K562 (cell line): ENCODE data around the gene ASS1. TPM values are rescaled to one million over a fixed set of nuclear protein-coding genes. Genes with fewer than 3 reads are reported as not detected.

Source experiments
- ATAC-seq: fragments of 200-7000 bp; cut with Tn5 transposase; 3 replicates; pipeline ENCODE4 v1.9.1; 2020; ENCODE audit warnings: moderate library complexity
- BruUV-seq: library from RNA; stranded (reverse); fragments of 400-500 nt; replicated peaks from 2 replicates; lab custom pipeline; 2021; lab: Mats Ljungman, UMichigan
- CTCF ChIA-PET: fragments of 300-600 bp; formaldehyde crosslinking; extraction: SDS; loops from one replicate; lab custom pipeline; 2021; ENCODE audit warnings: low intra/inter-chr PET ratio; lab: Yijun Ruan, JAX
- POLR2A ChIA-PET: fragments of 300-600, 350-650 bp; sonication (Branson Sonifier 250); formaldehyde crosslinking; extraction: SDS; loops from one replicate; lab custom pipeline; 2021; ENCODE audit warnings: antibody characterized with exemption, inconsistent platforms; lab: Yijun Ruan, JAX
- DNase-seq, 4 experiments: peaks; one replicate each; pipeline versions ENCODE4 v3.0.0 to v3.0.0-alpha.2; 2011 to 2018; ENCODE audit warnings: low spot score in 3 of 4, mixed read lengths in 3 of 4; ENCODE audit errors: extremely low read depth in 1 of 4
- FAIRE-seq: peaks from 2 replicates; lab custom pipeline; 2011; peaks lifted over from hg19 to GRCh38; lab: Jason Lieb, UNC
- H2AFZ ChIP-seq: 2 replicates; pipeline ENCODE4 v1.6.0; 2011; ENCODE audit warnings: low read depth, low read length, control low read depth, inconsistent platforms
- H3K27ac ChIP-seq: fragments of 200-600 bp; 3 replicates; pipeline ENCODE4 v1.8.0; 2011; ENCODE audit warnings: low read depth, mild to moderate bottlenecking, control low read depth, inconsistent platforms, low read length, moderate library complexity, mixed read lengths; ENCODE audit errors: extremely low read depth
- H3K27me3 ChIP-seq, 2 experiments: fragments of 300-600 bp in 1 of 2; 2 replicates in 1 of 2; 3 replicates in 1 of 2; pipeline versions ENCODE4 v1.6.0 to v1.8.0; 2011; ENCODE audit warnings: inconsistent platforms in 2 of 2, low read length in 2 of 2, mild to moderate bottlenecking in 1 of 2, mixed read lengths in 1 of 2, moderate library complexity in 1 of 2; ENCODE audit not compliant: control insufficient read depth in 2 of 2, insufficient read depth in 2 of 2
- H3K36me3 ChIP-seq: fragments of 300-600 bp; 3 replicates; pipeline ENCODE4 v1.8.0; 2011; ENCODE audit warnings: mild to moderate bottlenecking, low read length, inconsistent platforms; ENCODE audit not compliant: control insufficient read depth, insufficient read depth
- H3K4me1 ChIP-seq, 2 experiments: fragments of 200-600 bp in 1 of 2; replicated peaks in 1 of 2; 2 replicates in 1 of 2; 3 replicates in 1 of 2; pipeline versions ENCODE4 v1.5.1 to v1.8.0; 2011; ENCODE audit warnings: inconsistent platforms in 2 of 2, low read length in 2 of 2, mild to moderate bottlenecking in 1 of 2, mixed read lengths in 1 of 2, moderate library complexity in 1 of 2; ENCODE audit not compliant: control insufficient read depth in 2 of 2, insufficient read depth in 2 of 2
- H3K4me2 ChIP-seq: 2 replicates; pipeline ENCODE4 v1.6.1; 2011; ENCODE audit warnings: low read length, control low read depth, inconsistent platforms, mixed read lengths; ENCODE audit not compliant: insufficient read depth
- H3K4me3 ChIP-seq: fragments of 200-600 bp; sonication (generic), shearing (Covaris generic); 2 replicates; pipeline ENCODE4 v1.5.1; 2016; ENCODE audit warnings: control low read depth, inconsistent platforms
- H3K79me2 ChIP-seq: fragments of 200-600 bp; 3 replicates; pipeline ENCODE4 v1.8.0; 2011; ENCODE audit warnings: low read length, inconsistent platforms; ENCODE audit not compliant: control insufficient read depth, insufficient read depth
- H3K9ac ChIP-seq, 2 experiments: 2 replicates each; pipeline versions ENCODE4 v1.6.0 to v1.6.1; 2011; ENCODE audit warnings: low read depth in 2 of 2, low read length in 2 of 2, control low read depth in 1 of 2, inconsistent platforms in 1 of 2, mild to moderate bottlenecking in 1 of 2, mixed read lengths in 1 of 2; ENCODE audit not compliant: insufficient read depth in 1 of 2
- H3K9me1 ChIP-seq: one replicate; pipeline ENCODE4 v1.6.0; 2011; ENCODE audit warnings: inconsistent platforms, mild to moderate bottlenecking, low read length, moderate library complexity; ENCODE audit not compliant: control insufficient read depth, insufficient read depth
- H3K9me3 ChIP-seq: replicated peaks from 2 replicates; pipeline ENCODE4 v1.5.1; 2011; ENCODE audit warnings: low read depth, low read length, inconsistent platforms; ENCODE audit not compliant: control insufficient read depth, insufficient read depth
- H4K20me1 ChIP-seq: replicated peaks from 2 replicates; pipeline ENCODE4 v1.6.1; 2011; ENCODE audit warnings: low read length, inconsistent platforms, mixed read lengths; ENCODE audit not compliant: control insufficient read depth, insufficient read depth
- CEBPG ChIP-seq, 3 experiments: fragments of 200-800 bp in 1 of 3; sonication (Bioruptor generic) in 1 of 3; sonication (generic) in 1 of 3; formaldehyde crosslinking in 1 of 3; IDR thresholded peaks in 2 of 3; conservative IDR thresholded peaks in 1 of 3; 2 replicates each; pipeline versions ENCODE4 v1.6.1 to v1.8.0; 2016 to 2022; ENCODE audit warnings: missing compliant biosample characterization in 2 of 3, missing genetic modification characterization in 2 of 3, mild to moderate bottlenecking in 1 of 3, missing genetic modification reagents in 1 of 3
- ETV5 ChIP-seq: sonication (generic); formaldehyde crosslinking; IDR thresholded peaks from 2 replicates; pipeline ENCODE4 v1.4.0; 2020; ENCODE audit warnings: low read depth, mild to moderate bottlenecking, missing genetic modification reagents
- HEY1 ChIP-seq: fragments of 250-450 bp; sonication (Bioruptor Pico); IDR thresholded peaks from 2 replicates; pipeline ENCODE4 v1.5.0; 2020; ENCODE audit warnings: mild to moderate bottlenecking, moderate library complexity, borderline replicate concordance
- TRIM24 ChIP-seq, 2 experiments: fragments of 450-650 bp; IDR thresholded peaks; 2 replicates each; pipeline ENCODE4 v1.6.1; 2016
- ZNF316 ChIP-seq: fragments of 450-650 bp; IDR thresholded peaks from 2 replicates; pipeline ENCODE4 v1.6.1; 2016
- ZNF584 ChIP-seq: fragments of 200-800 bp; sonication (Bioruptor generic); IDR thresholded peaks from 2 replicates; pipeline ENCODE4 v1.6.1; 2016; ENCODE audit warnings: low read depth, mild to moderate bottlenecking, missing genetic modification characterization, missing compliant biosample characterization
- ZNF586 ChIP-seq: fragments of 450-650 bp; formaldehyde crosslinking; conservative IDR thresholded peaks from 2 replicates; pipeline ENCODE4 v1.4.0; 2020; ENCODE audit warnings: mild to moderate bottlenecking, moderate library complexity
- WGBS: fragments of 100-300 bp; shearing (Covaris generic); methylation state at CpG from one replicate; pipeline ENCODE4 v1.1.6; 2016; ENCODE audit warnings: low coverage, mixed read lengths; ENCODE audit not compliant: insufficient coverage; ENCODE audit errors: missing lambda C conversion rate; 5-methylcytosine and 5-hydroxymethylcytosine counted together
- in situ Hi-C: fragments of 300-500 bp; cut with MboI; formaldehyde crosslinking; loops from 4 replicates; pipeline ENCODE4 v1.15.0; 2018; ENCODE audit warnings: inconsistent platforms, mixed read lengths
- intact Hi-C: fragments of 100-400 bp; cut with micrococcal nuclease; formaldehyde crosslinking; loops from 2 replicates; pipeline ENCODE4 v1.14.2; 2022
- polyA plus RNA-seq, 8 experiments: library from polyadenylated mRNA; depleted of rRNA in 4 of 8; stranded (reverse) in 5 of 8; unstranded in 3 of 8; fragments of >200 nt; fragmentation: Nextera tagmentation in 2 of 8; fragmentation: Illumina TruSeq in 1 of 8; extraction: Ambion mirVana in 2 of 8; extraction: Trizol in 1 of 8; gene quantifications; 2 replicates each; pipeline versions ENCODE4 v1.2.1 to v1.2.3, GENCODE V29; 2011 to 2014; ENCODE audit warnings: inconsistent platforms in 1 of 8, missing spikeins in 1 of 8
- total RNA-seq, 7 experiments: library from RNA; depleted of rRNA in 6 of 7; stranded (reverse); fragments of >200 nt in 6 of 7; fragmentation: Illumina TruSeq in 2 of 7; extraction: Trizol in 2 of 7; gene quantifications; 2 replicates each; pipeline versions ENCODE4 v1.2.1 to v1.2.3, GENCODE V29; 2011 to 2021; ENCODE audit warnings: low replicate concordance in 1 of 7
- TF ChIP-seq, protein P1 (sequence below): fragments of 200-800 bp; sonication (Bioruptor generic); IDR thresholded peaks from 2 replicates; pipeline ENCODE4 v1.6.1; 2017; ENCODE audit warnings: missing genetic modification characterization, missing compliant biosample characterization

ASS1 gene
- total and polyA plus RNA-seq, 9 of the 15 experiments (the other 6 are each of a cell fraction or from before 2014, with no cell fraction given), result 1.5 to 5.7 (median 3.7) TPM

DNA sequence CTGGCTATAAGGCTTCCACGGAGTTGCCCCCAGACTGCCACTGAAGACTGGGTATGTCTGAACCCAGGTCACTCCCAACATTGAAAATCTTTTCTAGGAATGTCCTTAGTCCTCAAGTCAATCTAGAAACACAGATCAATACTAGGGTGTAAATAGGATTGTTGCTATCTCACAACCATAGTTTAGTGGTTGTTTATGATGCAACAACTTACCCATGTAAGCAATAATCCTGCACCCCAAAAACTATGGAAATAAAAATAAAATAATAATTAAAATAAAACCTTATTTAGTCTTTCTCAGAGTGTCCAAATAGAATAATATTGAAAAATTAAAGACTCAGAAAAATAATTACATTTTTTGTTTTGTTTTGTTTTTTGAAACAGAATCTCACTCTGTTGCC is 68.3 kb downstream of the ASS1 start:
- no TSS peak for BruUV-seq
- CTCF ChIA-PET, result no interaction called here

DNA sequence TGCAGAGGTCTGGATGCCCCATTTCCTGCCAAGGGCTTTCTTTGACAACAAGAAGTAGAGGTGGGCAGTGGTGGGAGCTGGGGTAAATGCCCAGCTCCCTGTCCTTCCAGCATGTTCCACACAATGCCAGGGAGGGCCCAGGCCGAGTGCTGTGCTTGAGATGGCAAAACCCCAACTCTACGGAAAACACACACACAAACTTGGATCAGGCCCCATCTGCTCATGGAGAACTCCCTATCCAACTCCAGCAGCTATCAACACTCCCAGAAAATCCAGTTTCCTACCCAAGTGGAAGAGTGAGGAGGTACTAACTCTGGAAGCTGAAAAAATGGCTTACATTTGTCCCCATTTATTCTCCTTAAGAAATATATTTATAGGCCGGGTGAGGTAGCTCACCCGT is 73.5 kb downstream of the ASS1 start:
- no peak overlapping the region for H3K27ac ChIP-seq
- no peak for DNase-seq
- H3K9ac ChIP-seq, result no peak overlapping the region
- TF ChIP-seq ZNF316 (no peak), ZNF586 (CRISPR knock-in tag) (no peak), ZNF584 (CRISPR knock-in tag) (no peak)
- TF ChIP-seq, protein P1, sequence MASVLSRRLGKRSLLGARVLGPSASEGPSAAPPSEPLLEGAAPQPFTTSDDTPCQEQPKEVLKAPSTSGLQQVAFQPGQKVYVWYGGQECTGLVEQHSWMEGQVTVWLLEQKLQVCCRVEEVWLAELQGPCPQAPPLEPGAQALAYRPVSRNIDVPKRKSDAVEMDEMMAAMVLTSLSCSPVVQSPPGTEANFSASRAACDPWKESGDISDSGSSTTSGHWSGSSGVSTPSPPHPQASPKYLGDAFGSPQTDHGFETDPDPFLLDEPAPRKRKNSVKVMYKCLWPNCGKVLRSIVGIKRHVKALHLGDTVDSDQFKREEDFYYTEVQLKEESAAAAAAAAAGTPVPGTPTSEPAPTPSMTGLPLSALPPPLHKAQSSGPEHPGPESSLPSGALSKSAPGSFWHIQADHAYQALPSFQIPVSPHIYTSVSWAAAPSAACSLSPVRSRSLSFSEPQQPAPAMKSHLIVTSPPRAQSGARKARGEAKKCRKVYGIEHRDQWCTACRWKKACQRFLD (CRISPR knock-in tag), result no peak
- TF ChIP-seq, all 486 proteins: peak for 0
- intact Hi-C loops, result no loop called here
- in situ Hi-C loops, result no loop called here
- no TSS peak for BruUV-seq
- Histone ChIP-seq H3K9me1 (no peaks in the 10 kb centered on the region), H3K4me2 (no peak overlapping the region), H3K4me1 (peaks cover 0 to 9% of the 10 kb centered on the region in 2 experiments; a peak in 3 of 5 replicates), H3K4me3 (no peak overlapping the region), H3K9me3 (no peaks in the 10 kb centered on the region), H4K20me1 (no peaks in the 10 kb centered on the region), H3K79me2 (no peaks in the 10 kb centered on the region), H3K36me3 (no peaks in the 10 kb centered on the region), H2AFZ (no peak overlapping the region), H3K27me3 (no peaks in the 10 kb centered on the region)
- POLR2A ChIA-PET, result interaction anchor here (1.2 kb wide), 1 partner anchor 16 kb away, joined by 3 read pairs; no protein-coding TSS in a partner anchor
- 70% methylated on average over 4 of the region's 4 CpGs for WGBS
- ATAC-seq (no peak), FAIRE-seq (no peak)
- CTCF ChIA-PET, result no interaction called here

More for the DNA sequence above, 68.3 kb downstream of the ASS1 start:
- Histone ChIP-seq H2AFZ (no peak overlapping the region), H4K20me1 (no peaks in the 10 kb centered on the region), H3K9ac (peak overlapping the region in 1 of 2 experiments; percentile 9; a peak in 1 of 4 replicates), H3K9me1 (no peaks in the 10 kb centered on the region), H3K4me2 (no peak overlapping the region)
- intact Hi-C loops, result no loop called here
- 0% methylated on average over 1 of the region's 1 CpG for WGBS
- POLR2A ChIA-PET, result interaction anchor here (0.6 kb wide), 1 partner anchor 1345 kb away, joined by 3 read pairs; no protein-coding TSS in a partner anchor
- ATAC-seq, result no peak
- TF ChIP-seq CEBPG (CRISPR knock-in tag; IDR thresholded peaks at IDR 0.05) (peak; percentile 21; the same call in 1 of the 2 replicates), CEBPG (tag; conservative IDR thresholded peaks at IDR 0.05 in 1 of 2, IDR thresholded peaks at IDR 0.05 in 1 of 2) (peak; percentile 54 to 65; a peak in 3 of 4 replicates), HEY1 (CRISPR knock-in tag) (no peak), TRIM24 (IDR thresholded peaks at IDR 0.05) (peak; percentile 20 to 37; a peak in 2 of 4 replicates), ETV5 (CRISPR knock-in tag) (no peak)
- TF ChIP-seq, all 486 proteins: peak for 2
- H3K36me3 ChIP-seq, result no peaks in the 10 kb centered on the region
- H3K27me3 ChIP-seq, result no peaks in the 10 kb centered on the region
- H3K4me3 ChIP-seq, result no peak overlapping the region
- no peaks in the 10 kb centered on the region for H3K4me1 ChIP-seq
- no peak overlapping the region for H3K27ac ChIP-seq
- H3K79me2 ChIP-seq, result no peaks in the 10 kb centered on the region
- DNase-seq (no peak), FAIRE-seq (no peak)
- in situ Hi-C loops, result no loop called here
- H3K9me3 ChIP-seq, result no peaks in the 10 kb centered on the region
